D721Med (cell line): ENCODE results near the gene CLHC1.

Source experiments
- DNase-seq: peaks from one replicate; pipeline ENCODE4 v3.0.0; 2011; ENCODE audit warnings: low spot score; ENCODE audit not compliant: insufficient read length
- FAIRE-seq: peaks from 2 replicates; lab custom pipeline; 2011; peaks lifted over from hg19 to GRCh38; lab: Jason Lieb, UNC
- TF ChIP-seq, protein P1 (sequence below): IDR thresholded peaks from 2 replicates; pipeline ENCODE4 v1.5.1; 2012; ENCODE audit warnings: mild to moderate bottlenecking, control low read depth; ENCODE audit not compliant: insufficient read depth; ENCODE audit errors: missing control alignments

CLHC1 gene

DNA sequence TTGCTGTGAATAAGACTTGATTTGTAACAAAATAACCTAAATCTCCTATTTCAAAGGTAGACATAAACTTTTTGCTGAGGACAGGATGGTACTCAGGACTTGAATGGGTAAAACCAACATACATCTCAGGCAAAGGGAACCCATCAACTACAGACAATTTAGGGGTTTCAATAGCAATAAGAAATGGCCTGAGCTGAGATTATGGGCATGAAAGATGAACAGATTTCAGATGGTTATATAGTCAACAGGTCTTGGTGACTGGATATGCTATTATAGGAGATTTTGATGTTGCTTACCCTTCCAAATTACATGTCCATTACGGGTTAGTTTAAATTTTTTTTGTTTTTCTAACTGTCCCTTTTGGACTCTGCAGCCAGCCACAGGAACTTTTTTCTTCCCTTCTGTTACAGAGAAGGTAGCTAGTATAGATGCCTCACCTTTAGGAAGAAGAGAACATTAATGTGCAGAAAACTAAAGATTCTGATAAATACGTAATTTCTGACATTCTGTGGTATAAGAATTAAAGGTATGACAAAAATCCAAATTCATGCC lies 5.0 kb upstream of the CLHC1 start:
- TF ChIP-seq, protein P1, sequence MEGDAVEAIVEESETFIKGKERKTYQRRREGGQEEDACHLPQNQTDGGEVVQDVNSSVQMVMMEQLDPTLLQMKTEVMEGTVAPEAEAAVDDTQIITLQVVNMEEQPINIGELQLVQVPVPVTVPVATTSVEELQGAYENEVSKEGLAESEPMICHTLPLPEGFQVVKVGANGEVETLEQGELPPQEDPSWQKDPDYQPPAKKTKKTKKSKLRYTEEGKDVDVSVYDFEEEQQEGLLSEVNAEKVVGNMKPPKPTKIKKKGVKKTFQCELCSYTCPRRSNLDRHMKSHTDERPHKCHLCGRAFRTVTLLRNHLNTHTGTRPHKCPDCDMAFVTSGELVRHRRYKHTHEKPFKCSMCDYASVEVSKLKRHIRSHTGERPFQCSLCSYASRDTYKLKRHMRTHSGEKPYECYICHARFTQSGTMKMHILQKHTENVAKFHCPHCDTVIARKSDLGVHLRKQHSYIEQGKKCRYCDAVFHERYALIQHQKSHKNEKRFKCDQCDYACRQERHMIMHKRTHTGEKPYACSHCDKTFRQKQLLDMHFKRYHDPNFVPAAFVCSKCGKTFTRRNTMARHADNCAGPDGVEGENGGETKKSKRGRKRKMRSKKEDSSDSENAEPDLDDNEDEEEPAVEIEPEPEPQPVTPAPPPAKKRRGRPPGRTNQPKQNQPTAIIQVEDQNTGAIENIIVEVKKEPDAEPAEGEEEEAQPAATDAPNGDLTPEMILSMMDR, result no peak
- no peak for DNase-seq
- FAIRE-seq, result no peak

DNA sequence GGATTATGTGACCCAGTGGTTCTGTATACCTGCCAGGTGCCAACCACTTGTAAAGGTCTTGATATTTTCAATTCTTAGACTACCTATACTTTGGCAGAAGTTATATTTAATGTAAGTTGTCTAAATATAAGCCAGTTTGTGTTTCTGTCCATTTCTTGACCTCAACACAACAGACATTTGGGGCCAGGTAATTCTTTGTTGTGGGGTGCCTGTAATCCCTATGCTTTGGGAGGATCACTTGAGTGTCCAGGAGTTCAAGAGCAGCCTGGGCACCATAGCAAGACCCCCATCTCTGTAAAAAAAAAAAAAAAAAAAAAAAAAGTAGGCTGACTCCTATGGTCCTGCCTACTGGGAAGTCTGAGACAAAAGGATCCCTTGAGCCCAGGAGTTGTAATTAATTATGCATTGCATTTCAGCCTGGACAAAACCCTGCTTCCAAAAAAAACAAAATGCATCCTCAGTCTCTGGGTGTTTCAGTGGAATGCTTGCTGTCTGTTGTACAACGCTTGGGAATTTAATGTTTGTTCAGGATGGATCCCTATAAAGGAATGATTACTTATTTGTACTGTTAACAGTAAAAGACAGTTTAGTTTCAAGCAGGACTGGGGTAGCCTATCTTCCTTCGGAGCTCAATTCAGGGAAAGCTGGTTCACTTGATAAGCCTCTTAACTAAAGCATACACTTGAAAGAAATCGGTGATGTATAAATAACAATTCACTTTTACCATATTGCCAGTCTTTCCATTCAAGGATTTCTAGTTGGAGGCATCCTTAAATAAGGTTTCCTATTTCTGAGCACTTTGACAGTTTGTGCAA lies 3.8 kb upstream of the CLHC1 start:
- FAIRE-seq (no peak), DNase-seq (no peak)
- TF ChIP-seq, protein P1, result no peak

GRCh38 chr2:55233658-55233940 lies 1.5 kb upstream of the CLHC1 start:
- no peak for DNase-seq
- TF ChIP-seq, protein P1, result no peak
- FAIRE-seq, result no peak

GRCh38 chr2:55232863-55233657 lies 967 bp upstream of the CLHC1 start:
- DNase-seq (no peak), FAIRE-seq (no peak)
- TF ChIP-seq, protein P1, result no peak

DNA sequence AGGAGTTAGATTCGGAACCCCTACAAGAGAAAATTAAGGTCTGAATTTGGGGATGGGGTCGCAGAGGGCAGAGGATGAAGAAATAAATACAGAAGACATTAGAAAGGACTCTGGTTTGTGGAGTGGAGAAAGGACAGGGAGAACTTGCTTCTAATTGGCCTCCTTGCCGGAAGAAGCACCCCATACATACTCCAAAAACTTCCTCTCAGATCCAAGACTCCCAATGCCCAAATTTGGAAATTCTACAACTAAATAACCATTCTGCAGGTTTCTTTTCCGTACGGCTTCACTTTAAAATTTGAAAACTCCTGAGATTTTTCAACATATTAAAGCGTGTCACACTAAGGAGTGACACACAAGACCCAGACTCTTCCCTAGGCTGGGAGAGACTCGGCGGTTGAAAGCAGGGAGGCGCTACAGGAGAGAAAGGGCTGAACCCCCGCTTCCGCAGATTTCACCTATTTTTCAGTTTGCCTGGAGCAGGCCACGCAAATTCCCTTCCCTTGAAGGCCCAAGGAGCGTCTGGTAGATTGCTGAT lies 478 bp downstream of the CLHC1 start:
- DNase-seq (no peak), FAIRE-seq (no peak)
- TF ChIP-seq, protein P1, result no peak

GRCh38 chr2:55230551-55230950 lies 1.5 kb downstream of the CLHC1 start:
- FAIRE-seq (no peak), DNase-seq (no peak)
- TF ChIP-seq, protein P1, result no peak
